ENCODE measurements around the gene PAFAH1B2. TPM values are rescaled to one million over a fixed set of nuclear protein-coding genes. Genes with fewer than 3 reads are reported as not detected.
A peak's percentile ranks its signal among the peaks of the same experiment; 100 is the strongest.
"Not testable (repeated sequence)": the region's sequence is repeated elsewhere in the genome, so short reads cannot be mapped to it uniquely, and the experiment has no call there.

PAFAH1B2 gene, protein sequence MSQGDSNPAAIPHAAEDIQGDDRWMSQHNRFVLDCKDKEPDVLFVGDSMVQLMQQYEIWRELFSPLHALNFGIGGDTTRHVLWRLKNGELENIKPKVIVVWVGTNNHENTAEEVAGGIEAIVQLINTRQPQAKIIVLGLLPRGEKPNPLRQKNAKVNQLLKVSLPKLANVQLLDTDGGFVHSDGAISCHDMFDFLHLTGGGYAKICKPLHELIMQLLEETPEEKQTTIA
- total RNA-seq: 172 and 190 TPM in 2 replicates

GRCh38 chr11:117143871-117144476, at the start of gene PAFAH1B2:
PAFAH1B2 (plus strand) TSS chr11:117144287; CDS start chr11:117152448, 8,161 bp downstream.
- DNase-seq (ENCODE audit: low read depth in 2 of 2): peak; percentile 87 to 93

GRCh38 chr11:117094776-117095175, 49.3 kb upstream of the PAFAH1B2 start:
- DNase-seq (ENCODE audit: low read depth in 2 of 2): no peak

DNA sequence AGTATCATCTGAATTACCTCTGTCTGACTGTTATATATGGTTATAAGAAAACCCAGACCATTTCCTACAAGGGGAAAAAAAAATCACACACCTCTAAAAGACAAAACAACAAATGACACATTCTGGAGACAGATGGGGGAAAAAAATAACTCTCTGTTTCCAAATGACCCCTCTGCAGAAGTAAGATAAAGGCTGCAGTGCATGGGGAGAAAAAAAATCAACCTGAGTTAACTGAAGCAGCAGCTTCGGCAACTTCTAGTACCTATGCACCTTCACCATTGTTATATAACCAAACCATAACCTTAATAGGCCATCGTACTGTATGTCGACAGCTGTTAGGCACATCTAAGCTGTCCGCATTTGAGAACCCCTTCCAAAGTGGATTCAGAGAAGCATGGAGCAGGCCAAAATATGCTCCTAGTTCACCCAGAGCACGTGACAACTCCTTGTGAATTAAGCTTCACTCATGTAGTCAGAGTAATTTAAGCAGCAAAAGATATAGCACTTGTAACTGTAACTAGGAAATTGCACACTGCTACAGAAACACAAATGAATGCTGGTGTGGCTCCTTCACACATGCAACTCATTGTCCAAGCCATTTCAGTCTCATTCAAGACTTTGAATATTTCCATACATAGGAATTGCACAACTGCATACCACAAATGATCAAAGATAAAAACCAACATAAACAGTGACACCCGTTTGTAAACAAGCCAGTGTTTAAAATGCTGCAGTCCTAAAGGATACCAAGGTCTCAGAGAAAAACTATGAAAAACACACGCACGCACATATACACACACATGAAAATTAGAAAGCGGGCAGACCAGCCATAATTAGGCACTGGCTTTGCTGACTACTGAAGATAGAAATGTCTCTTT, 48.6 kb upstream of the PAFAH1B2 start:
- DNase-seq (ENCODE audit: low read depth in 2 of 2): no peak

GRCh38 chr11:117096201-117096991, 47.7 kb upstream of the PAFAH1B2 start:
- no peak for DNase-seq (ENCODE audit: low read depth in 2 of 2)

- no peak for DNase-seq (ENCODE audit: low read depth in 2 of 2)
Observed at GRCh38 chr11:117097014-117097388, 47.1 kb upstream of the PAFAH1B2 start.

DNA sequence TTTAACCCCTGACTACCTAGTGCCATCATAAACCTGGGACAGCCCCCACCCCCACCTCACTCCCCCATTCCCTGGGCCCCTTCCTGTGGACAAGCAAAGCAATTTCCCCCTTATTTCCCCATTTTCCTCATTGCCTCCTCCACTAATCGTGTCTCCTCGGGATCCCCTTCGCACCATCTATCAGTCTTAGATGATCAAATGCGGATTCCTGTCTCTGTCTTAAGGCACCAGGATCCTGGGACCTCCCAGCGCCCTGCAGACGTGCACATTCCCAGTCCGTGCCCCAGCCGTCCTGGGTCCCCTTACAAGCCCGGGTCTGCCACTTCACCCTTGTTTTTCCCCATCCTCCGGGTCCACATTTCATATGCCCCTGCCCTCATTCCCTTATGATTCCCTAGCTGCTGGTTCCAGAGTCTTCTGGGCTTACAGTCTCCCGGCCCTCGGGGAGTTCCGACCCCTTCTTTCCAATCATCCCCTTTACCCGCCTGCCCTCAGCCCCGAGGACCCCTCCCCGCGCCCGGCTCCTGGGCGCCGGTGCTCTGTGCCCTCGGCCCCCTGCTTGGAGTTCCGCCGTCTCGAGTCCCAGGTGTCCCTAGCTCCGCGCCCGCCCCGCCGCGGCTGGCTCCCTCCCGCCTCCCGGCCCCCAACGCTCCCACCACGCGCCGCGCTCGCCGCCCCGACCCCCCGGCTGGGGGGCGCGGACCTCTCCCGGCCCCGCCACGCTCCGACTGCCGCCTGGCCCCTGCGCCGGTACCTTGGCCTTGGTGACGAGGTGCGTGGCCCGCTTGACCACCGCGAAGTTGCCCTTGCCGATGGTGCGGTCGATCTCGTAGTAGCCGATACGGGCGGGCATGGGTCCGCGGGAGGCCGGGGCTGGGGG, 46.5 kb upstream of the PAFAH1B2 start:
- DNase-seq (ENCODE audit: low read depth in 2 of 2): peak in 1 of 2 donors; percentile 30

DNA sequence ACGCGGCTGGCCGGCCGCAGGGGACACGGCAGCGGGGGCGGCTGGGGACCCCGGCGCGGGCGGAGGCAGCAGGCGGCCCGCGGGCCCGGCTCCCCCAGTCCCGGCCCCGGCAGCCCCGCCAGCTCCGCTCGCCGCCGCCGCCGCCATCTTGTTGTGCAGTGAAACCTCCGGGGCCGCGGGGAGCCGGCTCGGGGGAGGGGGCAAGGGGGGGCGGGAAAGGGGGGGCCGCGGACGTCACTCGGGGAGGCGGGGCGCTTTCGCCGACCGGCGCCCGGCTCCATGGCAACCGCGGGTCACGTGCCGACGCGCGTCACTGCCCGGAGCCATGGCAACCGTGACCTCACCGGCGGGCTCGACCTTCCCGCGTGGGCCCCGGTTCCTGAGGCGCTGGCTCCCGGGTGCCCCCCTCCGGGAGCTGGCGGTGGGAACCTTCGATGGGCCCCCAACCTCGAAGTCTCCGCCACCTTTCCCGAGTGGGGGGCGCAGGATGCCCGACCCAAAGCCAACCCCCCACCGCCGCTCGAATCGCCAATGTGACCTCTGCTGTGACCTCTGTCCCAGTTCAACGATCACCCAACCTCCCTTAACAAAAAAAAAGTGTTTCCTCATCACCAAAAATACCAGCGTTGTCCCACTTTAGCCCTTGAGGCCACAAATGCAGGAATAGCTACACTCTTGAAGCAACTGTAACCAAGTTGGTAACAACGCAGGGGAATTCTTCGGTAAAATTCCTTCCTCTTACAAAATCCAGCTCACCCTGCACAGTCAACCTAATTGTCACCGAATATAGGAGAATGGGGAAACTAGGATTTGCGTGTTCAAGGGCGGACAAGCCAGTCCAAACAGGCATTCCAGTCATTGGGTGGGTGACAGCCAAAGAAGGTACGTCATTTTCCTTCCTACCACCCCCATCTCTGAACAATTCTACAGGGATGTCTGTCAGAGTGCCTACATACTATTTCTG, 45.5 kb upstream of the PAFAH1B2 start, which contains the start of gene SIK3:
Gene SIK3 (minus strand): TSS at position 160 of the 964 bp plus-strand sequence. CDS start 13 bp downstream, at position 147.
- peak; percentile 93 to 94 for DNase-seq (ENCODE audit: low read depth in 2 of 2)

- no peak for DNase-seq (ENCODE audit: low read depth in 2 of 2)
Observed at GRCh38 chr11:117099696-117100095, 44.4 kb upstream of the PAFAH1B2 start.

GRCh38 chr11:117100556-117100955, 43.5 kb upstream of the PAFAH1B2 start:
- DNase-seq (ENCODE audit: low read depth in 2 of 2): no peak

DNA sequence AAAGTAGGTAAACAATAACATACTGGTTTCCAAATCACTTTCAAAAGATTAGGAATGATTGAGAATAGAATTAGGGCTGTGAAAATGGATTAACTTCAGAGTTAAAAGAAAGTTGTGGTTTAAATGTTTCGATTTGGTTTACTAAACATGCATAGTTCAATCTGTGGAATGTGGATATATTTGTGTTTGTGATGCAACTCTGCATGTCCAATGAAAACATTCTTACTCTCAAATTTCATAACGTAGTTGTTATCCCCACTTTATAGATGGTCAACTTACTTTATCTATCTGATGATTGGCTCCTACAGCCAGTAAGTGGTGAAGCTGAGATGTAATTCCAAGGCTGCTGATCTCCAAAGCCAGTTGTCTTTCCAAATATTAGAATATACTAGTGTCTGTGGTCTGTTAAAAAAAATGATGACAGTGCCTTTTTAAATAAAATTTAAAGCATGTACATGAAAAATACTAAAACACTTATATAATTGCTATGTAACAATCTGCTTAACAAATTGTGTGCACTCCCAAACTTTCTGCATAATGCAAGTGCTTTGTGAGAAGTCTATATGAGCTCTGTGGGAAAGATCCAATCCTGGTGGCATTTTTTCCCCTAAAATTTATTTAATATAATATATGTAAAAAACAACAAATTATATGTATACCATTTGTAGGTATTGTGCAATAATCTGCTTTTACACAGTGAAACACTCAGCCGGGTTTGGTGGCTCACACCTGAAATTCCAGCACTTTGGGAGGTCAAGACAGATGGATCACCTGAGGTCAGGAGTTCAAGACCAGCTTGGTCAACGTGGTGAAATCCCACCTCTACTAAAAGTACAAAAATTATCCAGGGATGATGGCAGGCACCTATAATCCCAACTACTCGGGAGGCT, 36.1 kb upstream of the PAFAH1B2 start:
- no peak for DNase-seq (ENCODE audit: low read depth in 2 of 2)

DNA sequence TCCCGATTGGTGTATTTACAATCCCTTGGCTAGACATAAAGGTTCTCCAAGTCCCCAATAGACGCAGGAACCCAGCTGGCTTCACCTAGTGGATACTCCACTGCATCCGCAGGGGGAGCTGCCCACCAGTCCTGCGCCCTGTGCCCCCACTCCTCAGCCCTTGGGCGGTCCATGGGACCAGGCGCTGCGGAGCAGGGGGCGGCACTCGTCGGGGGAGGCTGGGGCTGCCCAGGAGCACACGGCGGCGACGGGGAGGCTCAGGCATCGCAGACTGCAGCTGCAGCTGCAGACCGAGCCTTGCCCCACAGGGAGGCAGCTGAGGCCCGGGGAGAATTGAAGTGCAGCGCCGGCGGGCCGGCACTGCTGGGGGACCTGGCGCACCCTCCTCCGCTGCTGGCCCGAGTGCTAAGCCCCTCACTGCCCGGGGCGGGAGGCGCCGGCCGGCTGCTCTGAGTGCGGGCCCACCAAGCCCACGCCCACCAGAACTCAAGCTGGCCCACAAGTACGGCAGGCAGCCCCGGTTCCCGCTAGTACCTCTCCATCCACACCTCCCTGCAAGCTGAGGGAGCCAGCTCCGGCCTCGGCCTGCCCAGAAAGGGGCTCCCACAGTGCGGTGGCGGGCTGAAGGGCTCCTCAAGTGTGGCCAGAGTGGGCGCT, 33.7 kb upstream of the PAFAH1B2 start:
- DNase-seq (ENCODE audit: low read depth in 2 of 2): no peak

GRCh38 chr11:117112497-117112896, 31.6 kb upstream of the PAFAH1B2 start:
- DNase-seq (ENCODE audit: low read depth in 2 of 2): not testable (repeated sequence)

- DNase-seq (ENCODE audit: low read depth in 2 of 2): not testable (repeated sequence)
Observed at GRCh38 chr11:117112939-117113338, 31.1 kb upstream of the PAFAH1B2 start.

- DNase-seq (ENCODE audit: low read depth in 2 of 2): peak in 1 of 2 donors; percentile 44
Observed at GRCh38 chr11:117117681-117118080, 26.4 kb upstream of the PAFAH1B2 start.

- DNase-seq (ENCODE audit: low read depth in 2 of 2): no peak
Observed at GRCh38 chr11:117121176-117121575, 22.9 kb upstream of the PAFAH1B2 start.

GRCh38 chr11:117122556-117122955, 21.5 kb upstream of the PAFAH1B2 start:
- no peak for DNase-seq (ENCODE audit: low read depth in 2 of 2)

GRCh38 chr11:117126223-117126965, 17.7 kb upstream of the PAFAH1B2 start:
- no peak for DNase-seq (ENCODE audit: low read depth in 2 of 2)
